GM12872 (cell line): ENCODE results near the gene SFSWAP.

ENCODE experiments used
- TF ChIP-seq, protein P1 (sequence below): IDR thresholded peaks from 3 replicates; pipeline ENCODE4 v1.5.1; 2011; ENCODE audit warnings: low read depth, mild to moderate bottlenecking, low read length, moderate library complexity; ENCODE audit not compliant: insufficient read depth

SFSWAP gene

DNA sequence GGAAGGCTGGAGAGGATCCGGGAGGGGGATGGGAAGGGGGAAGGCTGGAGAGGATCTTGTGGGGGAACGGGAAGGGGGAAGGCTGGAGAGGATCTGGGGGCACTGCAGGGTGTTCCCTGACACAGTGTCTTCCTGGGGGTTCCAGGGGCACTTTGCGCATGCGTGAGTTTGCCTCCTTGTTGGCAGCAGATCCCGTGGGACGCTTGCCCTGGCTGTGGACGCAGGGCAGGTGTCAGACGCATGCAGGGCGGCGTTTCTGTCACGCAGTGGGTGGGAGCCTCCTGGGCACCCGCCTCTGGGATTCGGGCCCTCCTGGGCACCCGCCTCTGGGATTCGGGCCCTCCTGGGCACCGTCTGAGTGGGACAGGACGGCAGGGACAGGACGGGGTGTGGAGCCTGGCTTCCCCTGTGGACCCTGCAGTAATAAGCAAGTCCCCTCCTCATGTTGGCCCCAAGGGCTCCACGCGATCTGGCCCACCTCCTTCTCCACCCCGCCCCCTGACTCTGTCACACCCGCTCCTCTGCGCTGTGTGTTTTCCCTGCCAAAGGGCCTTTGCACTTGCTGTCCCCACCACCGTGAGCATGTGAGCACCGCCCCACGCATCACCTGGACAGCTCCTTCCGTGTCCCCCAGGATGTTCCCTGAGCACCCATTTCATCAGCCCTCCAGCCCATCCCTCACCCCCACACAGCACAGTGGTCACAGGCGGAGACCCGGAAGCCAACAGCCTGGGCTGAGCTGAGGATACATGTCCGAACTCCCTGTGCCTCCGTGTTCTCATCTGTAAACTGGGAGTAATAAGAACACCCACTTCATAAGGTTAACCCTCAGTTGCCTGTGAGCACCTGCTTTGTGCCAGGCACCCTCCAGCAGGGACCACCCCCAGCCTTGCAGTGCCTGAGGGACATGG lies 121.7 kb downstream of the SFSWAP start:
- TF ChIP-seq, protein P1, sequence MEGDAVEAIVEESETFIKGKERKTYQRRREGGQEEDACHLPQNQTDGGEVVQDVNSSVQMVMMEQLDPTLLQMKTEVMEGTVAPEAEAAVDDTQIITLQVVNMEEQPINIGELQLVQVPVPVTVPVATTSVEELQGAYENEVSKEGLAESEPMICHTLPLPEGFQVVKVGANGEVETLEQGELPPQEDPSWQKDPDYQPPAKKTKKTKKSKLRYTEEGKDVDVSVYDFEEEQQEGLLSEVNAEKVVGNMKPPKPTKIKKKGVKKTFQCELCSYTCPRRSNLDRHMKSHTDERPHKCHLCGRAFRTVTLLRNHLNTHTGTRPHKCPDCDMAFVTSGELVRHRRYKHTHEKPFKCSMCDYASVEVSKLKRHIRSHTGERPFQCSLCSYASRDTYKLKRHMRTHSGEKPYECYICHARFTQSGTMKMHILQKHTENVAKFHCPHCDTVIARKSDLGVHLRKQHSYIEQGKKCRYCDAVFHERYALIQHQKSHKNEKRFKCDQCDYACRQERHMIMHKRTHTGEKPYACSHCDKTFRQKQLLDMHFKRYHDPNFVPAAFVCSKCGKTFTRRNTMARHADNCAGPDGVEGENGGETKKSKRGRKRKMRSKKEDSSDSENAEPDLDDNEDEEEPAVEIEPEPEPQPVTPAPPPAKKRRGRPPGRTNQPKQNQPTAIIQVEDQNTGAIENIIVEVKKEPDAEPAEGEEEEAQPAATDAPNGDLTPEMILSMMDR = no peak

DNA sequence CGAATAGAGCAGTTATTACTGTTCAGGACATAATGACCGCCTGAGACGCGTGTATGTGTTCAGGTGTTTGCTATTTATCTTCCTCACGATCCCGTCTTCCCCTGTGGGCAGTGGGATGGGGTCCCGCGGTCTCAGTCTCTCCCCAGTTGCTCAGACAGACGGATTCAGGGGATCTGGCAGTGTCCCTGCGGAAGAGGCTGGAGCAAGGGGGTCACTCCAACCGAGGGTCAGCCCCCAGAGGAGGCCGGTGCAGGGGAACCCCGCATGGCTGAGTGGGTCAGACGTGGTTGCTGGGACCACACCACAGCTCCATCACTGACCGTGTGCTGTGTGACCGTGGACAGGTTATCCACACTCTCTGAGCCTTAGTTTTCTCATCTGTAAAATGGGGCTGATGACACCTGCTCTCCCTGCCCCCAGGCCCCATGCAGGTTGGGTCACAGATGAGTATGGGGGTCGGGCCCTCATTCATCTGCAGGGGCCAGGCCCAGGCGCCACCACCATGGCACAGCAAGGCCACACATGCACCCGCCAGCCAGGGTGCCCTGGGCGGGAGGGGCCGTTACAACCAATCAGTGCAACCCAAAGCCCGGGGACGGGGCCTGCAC lies 122.5 kb downstream of the SFSWAP start:
- TF ChIP-seq, protein P1 = no peak

DNA sequence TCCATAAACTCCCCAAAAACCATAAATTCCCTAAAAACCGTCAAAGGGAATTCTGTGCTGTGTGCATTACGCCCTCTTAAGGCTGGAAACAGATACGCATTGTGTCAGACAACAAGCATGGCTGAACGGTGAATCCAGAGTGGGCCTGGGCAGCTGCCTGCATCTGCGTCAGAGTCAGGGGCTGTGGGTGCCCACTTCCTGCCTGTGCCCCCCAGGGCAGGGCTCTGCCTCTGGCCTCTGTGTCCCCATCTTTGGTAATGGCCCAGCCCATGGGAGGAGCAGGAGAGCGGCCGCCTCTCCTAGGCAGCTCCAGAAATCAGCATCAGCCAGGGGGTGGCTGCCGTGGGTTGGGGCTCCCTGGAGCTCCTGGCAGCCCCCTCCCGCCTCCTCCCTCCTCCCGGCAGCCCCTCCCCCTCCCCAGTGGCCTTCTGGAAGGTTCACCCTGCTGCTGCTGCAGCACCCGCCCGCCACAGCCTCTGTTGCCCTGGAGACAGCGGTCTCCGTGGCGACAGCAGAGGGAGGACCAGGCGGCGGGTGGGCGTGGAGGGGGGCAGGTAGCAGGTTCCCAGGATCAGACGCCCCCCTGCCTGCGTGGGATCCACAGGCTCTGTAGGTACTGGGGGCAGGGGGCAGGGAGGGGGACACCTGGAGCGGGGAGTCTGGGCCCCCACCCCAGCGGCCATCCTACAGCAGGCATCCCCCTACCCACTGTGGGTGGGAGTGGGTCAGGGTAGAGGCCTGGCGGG lies 123.2 kb downstream of the SFSWAP start:
- TF ChIP-seq, protein P1 = peak; percentile 58

DNA sequence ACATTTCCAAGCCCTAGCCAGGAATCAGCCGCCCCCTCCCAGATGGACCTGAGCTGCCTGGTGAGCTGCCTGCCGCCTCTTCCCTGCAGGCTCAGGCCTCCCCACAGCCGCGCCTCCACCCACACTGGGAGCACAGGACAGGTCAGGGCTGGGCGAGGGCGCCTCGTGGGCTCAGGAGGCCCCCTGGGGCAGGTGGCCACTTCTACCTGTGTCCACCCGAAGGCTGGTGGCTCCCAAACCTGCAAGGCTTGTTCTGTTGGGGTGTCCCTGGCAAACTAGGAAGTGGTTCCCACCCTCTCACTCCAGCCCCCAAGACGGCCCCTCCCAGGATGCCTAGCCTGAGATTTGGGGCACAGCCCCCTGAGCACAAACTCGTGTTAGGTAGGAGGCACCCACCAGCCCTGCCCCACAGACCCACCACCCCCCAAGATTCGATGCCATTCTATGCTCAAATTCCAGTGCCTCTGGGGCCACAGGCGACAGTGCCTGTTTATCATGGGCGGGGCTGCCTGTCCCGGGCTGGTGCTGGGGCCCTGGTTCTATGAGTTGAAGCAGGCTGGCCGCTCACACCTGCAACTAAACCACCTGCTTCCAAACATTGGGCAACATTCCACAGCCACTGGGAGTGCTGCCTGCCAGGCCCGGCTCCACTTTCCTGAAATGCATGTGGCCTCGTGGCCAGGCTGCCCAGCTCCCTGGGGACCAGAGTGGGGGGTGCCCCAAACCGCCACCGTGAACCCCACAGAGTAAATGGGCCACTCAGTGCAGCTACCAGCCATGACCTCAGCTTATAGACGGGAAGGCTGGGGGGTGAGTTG lies 124.1 kb downstream of the SFSWAP start:
- TF ChIP-seq, protein P1 = no peak

DNA sequence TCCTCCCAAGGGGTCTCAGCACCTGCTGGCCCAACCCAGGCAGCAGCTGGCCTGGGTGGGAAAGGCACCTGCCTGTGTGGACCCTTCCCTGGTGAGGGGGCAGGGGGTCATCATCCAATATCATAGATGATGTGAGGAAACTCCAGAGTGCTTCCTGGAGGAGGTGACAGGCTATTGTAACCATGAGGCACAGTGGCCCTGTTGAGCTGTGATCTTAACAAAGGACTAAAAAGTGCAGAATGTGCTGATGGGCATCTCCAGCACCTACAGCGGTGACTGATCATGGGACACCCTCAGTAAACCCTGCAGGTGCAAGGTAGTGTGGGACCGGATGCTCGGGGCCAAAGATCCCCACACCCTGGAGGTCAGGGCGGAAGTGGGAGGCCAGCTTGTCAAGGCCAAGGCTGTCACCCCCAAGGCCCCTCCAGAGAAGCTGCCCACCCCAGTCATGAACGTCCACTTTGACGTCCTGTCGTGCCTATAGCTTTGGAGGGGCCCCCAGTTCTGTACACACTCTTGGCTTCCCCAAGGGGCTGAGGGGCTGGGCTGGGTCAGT lies 124.8 kb downstream of the SFSWAP start:
- TF ChIP-seq, protein P1 = no peak

DNA sequence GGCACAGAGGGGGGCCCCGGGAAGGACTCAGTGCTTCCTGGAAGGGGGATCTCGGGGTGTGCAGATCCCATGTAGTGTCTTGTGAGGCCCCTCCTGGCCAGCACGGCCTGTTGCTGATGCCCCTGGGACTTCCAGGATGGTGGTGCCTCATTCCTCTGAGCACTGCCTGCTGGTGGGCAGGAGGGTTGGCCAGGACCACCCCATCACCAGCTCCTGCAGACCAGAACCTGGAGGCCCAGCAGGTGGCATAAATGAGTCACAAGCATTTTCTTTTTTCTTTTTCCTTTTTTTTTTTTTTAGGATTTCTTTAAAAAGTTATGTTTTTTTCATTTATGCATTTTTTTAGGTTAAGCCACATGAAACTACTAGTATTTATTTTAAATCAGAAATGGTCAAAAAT lies 125.3 kb downstream of the SFSWAP start:
- TF ChIP-seq, protein P1 = peak; percentile 35
